ENCODE results near the gene FILIP1L. TPM values are rescaled to one million over a fixed set of nuclear protein-coding genes. Genes with fewer than 3 reads are reported as not detected.

Gene FILIP1L
- total RNA-seq, 2 donors from 2014 or later = 270 to 279 TPM

- H3K4me3 ChIP-seq = no peak overlapping the region
- peak overlapping the region in 1 of 2 donors; percentile 99 for H3K27ac ChIP-seq
- H3K4me1 ChIP-seq (ENCODE audit: control insufficient read depth in 1 of 2, low read depth in 2 of 2) = peaks cover 19 to 44% of the 10 kb centered on the region in 2 donors
- no peaks in the 10 kb centered on the region for H3K36me3 ChIP-seq
- no peak for DNase-seq (ENCODE audit: low spot score)
- TF ChIP-seq CTCF (IDR thresholded peaks at IDR 0.05) = no peak
- H3K27me3 ChIP-seq (replicated peaks; ENCODE audit: insufficient read depth) = no peaks in the 10 kb centered on the region
- no peaks in the 10 kb centered on the region for H3K9me3 ChIP-seq
- ATAC-seq (ENCODE audit: insufficient number of reproducible peaks, low FRiP score, low read depth) = no peak
Observed at GRCh38 chr3:99879275-99879674, 235.0 kb downstream of the FILIP1L start.

GRCh38 chr3:99878005-99878404, 236.3 kb downstream of the FILIP1L start:
- no peak for TF ChIP-seq CTCF (IDR thresholded peaks at IDR 0.05)
- Histone ChIP-seq H3K36me3 (no peaks in the 10 kb centered on the region), H3K9me3 (no peaks in the 10 kb centered on the region), H3K27ac (peak overlapping the region; percentile 98 to 99), H3K4me3 (peak overlapping the region; percentile 96), H3K27me3 (replicated peaks; ENCODE audit: insufficient read depth) (no peaks in the 10 kb centered on the region), H3K4me1 (ENCODE audit: control insufficient read depth in 1 of 2, low read depth in 2 of 2) (peaks cover 16 to 39% of the 10 kb centered on the region in 2 donors)
- ATAC-seq (ENCODE audit: insufficient number of reproducible peaks, low FRiP score, low read depth) (peak; percentile 46), DNase-seq (ENCODE audit: low spot score) (peak; percentile 25)

GRCh38 chr3:99877031-99877579, 237.2 kb downstream of the FILIP1L start:
- no peak for TF ChIP-seq CTCF (IDR thresholded peaks at IDR 0.05)
- peaks cover 11 to 35% of the 10 kb centered on the region in 2 donors for H3K4me1 ChIP-seq (ENCODE audit: control insufficient read depth in 1 of 2, low read depth in 2 of 2)
- no peaks in the 10 kb centered on the region for H3K36me3 ChIP-seq
- no peaks in the 10 kb centered on the region for H3K9me3 ChIP-seq
- no peak for DNase-seq (ENCODE audit: low spot score)
- H3K27me3 ChIP-seq (replicated peaks; ENCODE audit: insufficient read depth) = no peaks in the 10 kb centered on the region
- no peak for ATAC-seq (ENCODE audit: insufficient number of reproducible peaks, low FRiP score, low read depth)
- peak overlapping the region; percentile 96 for H3K4me3 ChIP-seq
- H3K27ac ChIP-seq = peak overlapping the region; percentile 98 to 99

- Histone ChIP-seq H3K9me3 (no peaks in the 10 kb centered on the region), H3K27ac (peak overlapping the region; percentile 98 to 99), H3K36me3 (no peaks in the 10 kb centered on the region), H3K4me1 (ENCODE audit: control insufficient read depth in 1 of 2, low read depth in 2 of 2) (peaks cover 5 to 28% of the 10 kb centered on the region in 2 donors), H3K27me3 (replicated peaks; ENCODE audit: insufficient read depth) (no peaks in the 10 kb centered on the region), H3K4me3 (peak overlapping the region; percentile 96)
- ATAC-seq (ENCODE audit: insufficient number of reproducible peaks, low FRiP score, low read depth) = peak; percentile 53
- TF ChIP-seq CTCF (IDR thresholded peaks at IDR 0.05) = peak; percentile 14
- no peak for DNase-seq (ENCODE audit: low spot score)
Observed at GRCh38 chr3:99875929-99876841, 238.1 kb downstream of the FILIP1L start.

GRCh38 chr3:99875581-99875928, 238.7 kb downstream of the FILIP1L start:
- TF ChIP-seq CTCF (IDR thresholded peaks at IDR 0.05) = no peak

More at GRCh38 chr3:99875581-99875928, 238.7 kb downstream of the FILIP1L start:
- Histone ChIP-seq H3K36me3 (no peaks in the 10 kb centered on the region), H3K9me3 (no peaks in the 10 kb centered on the region), H3K4me1 (ENCODE audit: control insufficient read depth in 1 of 2, low read depth in 2 of 2) (peaks cover 0 to 28% of the 10 kb centered on the region in 2 donors), H3K27ac (peak overlapping the region; percentile 98 to 99), H3K4me3 (peak overlapping the region; percentile 96), H3K27me3 (replicated peaks; ENCODE audit: insufficient read depth) (no peaks in the 10 kb centered on the region)
- ATAC-seq (ENCODE audit: insufficient number of reproducible peaks, low FRiP score, low read depth) (no peak), DNase-seq (ENCODE audit: low spot score) (no peak)
